Natural killer cell (primary cell): Measurements from ENCODE around the gene BICD2. TPM values are rescaled to one million over a fixed set of nuclear protein-coding genes. Genes with fewer than 3 reads are reported as not detected.

Experiments used
- ATAC-seq, 3 donors: fragments of 150-1000 bp in 2 of 3; fragments of 200-7000 bp in 1 of 3; cut with Tn5 transposase; 1 replicate in 1 of 3; 2 replicates in 2 of 3; pipeline ENCODE4 v1.10.0; 2021; ENCODE audit warnings: mild to moderate bottlenecking in 2 of 3, moderate library complexity in 2 of 3
- DNase-seq, 2 donors: peaks; one replicate each; pipeline versions ENCODE4 v3.0.0 to v3.0.0-alpha.2; 2013 to 2021; ENCODE audit warnings: mixed read lengths in 1 of 2
- H3K27ac ChIP-seq: one replicate; pipeline ENCODE4 v1.5.1; 2013; ENCODE audit warnings: mild to moderate bottlenecking, low read length
- H3K27me3 ChIP-seq: one replicate; pipeline ENCODE4 v1.6.1; 2013; ENCODE audit warnings: low read length; ENCODE audit not compliant: control insufficient read depth, insufficient read depth
- H3K36me3 ChIP-seq: one replicate; pipeline ENCODE4 v1.6.1; 2013; ENCODE audit warnings: low read length; ENCODE audit not compliant: control insufficient read depth, insufficient read depth
- H3K4me1 ChIP-seq: one replicate; pipeline ENCODE4 v1.6.1; 2013; ENCODE audit warnings: low read length; ENCODE audit not compliant: control insufficient read depth, insufficient read depth
- H3K4me3 ChIP-seq: one replicate; pipeline ENCODE4 v1.5.1; 2013; ENCODE audit warnings: low read length
- H3K9me3 ChIP-seq: one replicate; pipeline ENCODE4 v1.6.1; 2013; ENCODE audit warnings: low read length; ENCODE audit not compliant: control insufficient read depth, insufficient read depth
- H3K27ac Mint-ChIP-seq, 2 donors: one replicate each; pipeline ENCODE4 v1.8.0; 2022; ENCODE audit warnings: mild to moderate bottlenecking in 2 of 2, mixed read lengths in 2 of 2, moderate library complexity in 1 of 2
- H3K27me3 Mint-ChIP-seq, 2 donors: one replicate each; pipeline ENCODE4 v1.8.0; 2022; ENCODE audit warnings: low read depth in 2 of 2, mixed read lengths in 2 of 2
- H3K36me3 Mint-ChIP-seq: one replicate; pipeline ENCODE4 v1.8.0; 2022; ENCODE audit warnings: mixed read lengths
- H3K4me1 Mint-ChIP-seq, 2 donors: one replicate each; pipeline ENCODE4 v1.8.0; 2022; ENCODE audit warnings: mixed read lengths in 2 of 2
- H3K4me3 Mint-ChIP-seq: one replicate; pipeline ENCODE4 v1.8.0; 2022; ENCODE audit warnings: mild to moderate bottlenecking, moderate library complexity, mixed read lengths
- H3K9me3 Mint-ChIP-seq, 2 donors: one replicate each; pipeline ENCODE4 v1.8.0; 2022; ENCODE audit warnings: mixed read lengths in 2 of 2
- WGBS: methylation state at CpG from one replicate; pipeline ENCODE4 v1.1.7; 2013; ENCODE audit warnings: missing lambda C conversion rate; ENCODE audit not compliant: insufficient coverage; 5-methylcytosine and 5-hydroxymethylcytosine counted together
- intact Hi-C: fragments of 100-400 bp; cut with micrococcal nuclease; formaldehyde crosslinking; loops from one replicate; pipeline ENCODE4 v1.14.2; 2022
- total RNA-seq, 4 donors: library from RNA; stranded (reverse); fragments of 120-200 nt in 1 of 4; gene quantifications; one replicate each; pipeline versions ENCODE4 v1.2.3 to v1.2.4, GENCODE V29; 2013 to 2022
- TF ChIP-seq, protein P1 (sequence below): fragments of 200-600 bp; IDR thresholded peaks from one replicate; pipeline ENCODE4 v1.8.0; 2022; ENCODE audit warnings: antibody characterized with exemption

BICD2 gene
- total RNA-seq, 3 donors from 2014 or later (not counting 1 experiment from before 2014, with no cell fraction given), result 27.0 to 39.7 (median 39.7) TPM

DNA sequence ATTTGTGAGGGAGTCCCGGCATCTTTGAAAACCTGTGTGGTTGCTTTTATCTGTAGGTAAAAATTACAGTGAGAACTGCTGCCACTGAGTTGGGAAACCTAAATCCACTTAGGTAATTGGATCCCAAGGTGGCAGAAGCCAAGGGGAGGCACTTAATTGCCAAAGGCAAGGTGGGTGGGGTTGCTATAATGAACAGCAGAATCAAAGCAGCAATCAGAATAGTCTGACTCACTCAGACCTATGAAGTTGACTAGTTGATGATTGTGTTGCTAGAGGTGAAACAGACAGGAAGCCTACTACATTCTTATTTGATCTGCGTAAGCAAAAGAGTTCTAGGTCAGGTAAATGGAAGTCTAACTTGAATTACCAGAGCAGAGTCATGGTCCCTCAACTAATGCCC, 17.3 kb upstream of the BICD2 start:
- peaks cover 8% of the 10 kb centered on the region for H3K9me3 ChIP-seq
- no peaks in the 10 kb centered on the region for H3K4me1 ChIP-seq
- Mint-ChIP-seq H3K27me3 (peaks cover 7 to 8% of the 10 kb centered on the region in 2 donors), H3K4me1 (no peaks in the 10 kb centered on the region), H3K9me3 (peaks cover 0 to 3% of the 10 kb centered on the region in 2 donors), H3K36me3 (no peaks in the 10 kb centered on the region), H3K27ac (no peak overlapping the region), H3K4me3 (no peak overlapping the region)
- TF ChIP-seq, protein P1, sequence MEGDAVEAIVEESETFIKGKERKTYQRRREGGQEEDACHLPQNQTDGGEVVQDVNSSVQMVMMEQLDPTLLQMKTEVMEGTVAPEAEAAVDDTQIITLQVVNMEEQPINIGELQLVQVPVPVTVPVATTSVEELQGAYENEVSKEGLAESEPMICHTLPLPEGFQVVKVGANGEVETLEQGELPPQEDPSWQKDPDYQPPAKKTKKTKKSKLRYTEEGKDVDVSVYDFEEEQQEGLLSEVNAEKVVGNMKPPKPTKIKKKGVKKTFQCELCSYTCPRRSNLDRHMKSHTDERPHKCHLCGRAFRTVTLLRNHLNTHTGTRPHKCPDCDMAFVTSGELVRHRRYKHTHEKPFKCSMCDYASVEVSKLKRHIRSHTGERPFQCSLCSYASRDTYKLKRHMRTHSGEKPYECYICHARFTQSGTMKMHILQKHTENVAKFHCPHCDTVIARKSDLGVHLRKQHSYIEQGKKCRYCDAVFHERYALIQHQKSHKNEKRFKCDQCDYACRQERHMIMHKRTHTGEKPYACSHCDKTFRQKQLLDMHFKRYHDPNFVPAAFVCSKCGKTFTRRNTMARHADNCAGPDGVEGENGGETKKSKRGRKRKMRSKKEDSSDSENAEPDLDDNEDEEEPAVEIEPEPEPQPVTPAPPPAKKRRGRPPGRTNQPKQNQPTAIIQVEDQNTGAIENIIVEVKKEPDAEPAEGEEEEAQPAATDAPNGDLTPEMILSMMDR, result no peak
- H3K27me3 ChIP-seq, result peaks cover 2% of the 10 kb centered on the region
- intact Hi-C loops, result no loop called here
- H3K4me3 ChIP-seq, result no peak overlapping the region
- DNase-seq (no peak), ATAC-seq (no peak)
- H3K36me3 ChIP-seq, result no peaks in the 10 kb centered on the region
- 93% methylated on average over 2 of the region's 2 CpGs for WGBS
- no peak overlapping the region for H3K27ac ChIP-seq

DNA sequence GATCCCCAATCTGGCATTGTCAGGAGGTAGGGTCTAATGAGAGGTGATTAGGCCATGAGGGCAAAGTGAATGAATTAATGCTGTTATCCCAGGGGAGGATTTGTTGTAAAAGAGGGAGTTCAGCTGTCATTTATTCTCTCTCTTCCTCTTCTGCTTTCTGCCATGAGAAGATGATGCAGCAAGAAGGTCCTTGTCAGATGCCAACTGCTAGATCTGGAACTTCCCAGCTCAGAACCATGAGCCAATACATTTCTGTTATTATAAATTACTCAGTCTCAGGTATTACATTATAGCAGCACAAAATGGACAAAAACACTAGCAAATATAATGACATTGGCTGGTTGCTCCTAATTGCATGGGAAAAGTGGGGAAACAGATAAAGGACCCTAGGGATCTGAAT, 15.6 kb upstream of the BICD2 start:
- no peaks in the 10 kb centered on the region for H3K4me1 Mint-ChIP-seq
- Histone ChIP-seq H3K4me1 (no peaks in the 10 kb centered on the region), H3K9me3 (peaks cover 4% of the 10 kb centered on the region), H3K27ac (no peak overlapping the region), H3K36me3 (no peaks in the 10 kb centered on the region), H3K27me3 (peaks cover 2% of the 10 kb centered on the region), H3K4me3 (no peak overlapping the region)
- no peak overlapping the region for H3K4me3 Mint-ChIP-seq
- intact Hi-C loops, result no loop called here
- no peaks in the 10 kb centered on the region for H3K9me3 Mint-ChIP-seq
- no peaks in the 10 kb centered on the region for H3K36me3 Mint-ChIP-seq
- H3K27ac Mint-ChIP-seq, result no peak overlapping the region
- DNase-seq, result no peak
- H3K27me3 Mint-ChIP-seq, result peaks cover 0 to 3% of the 10 kb centered on the region in 2 donors
- ATAC-seq, result no peak
- TF ChIP-seq, protein P1, result no peak

DNA sequence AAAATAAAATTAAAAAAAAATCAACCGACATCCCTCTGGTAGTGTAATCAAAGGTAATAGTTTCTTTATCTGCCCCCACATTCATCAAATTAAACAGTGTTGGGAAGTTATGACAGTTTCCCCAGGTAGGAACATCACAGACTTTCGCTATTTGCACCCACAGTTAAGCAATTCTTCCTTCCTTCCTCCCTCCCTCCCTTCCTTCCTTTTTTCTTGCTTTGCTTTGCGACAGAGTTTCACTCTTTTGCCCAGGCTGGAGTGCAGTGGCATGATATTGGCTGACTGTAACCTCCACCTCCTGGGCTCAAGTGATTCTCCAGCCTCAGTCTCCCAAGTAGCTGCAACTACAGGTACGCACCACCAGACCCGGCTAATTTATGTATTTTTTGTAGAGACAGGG, 10.8 kb upstream of the BICD2 start:
- no peaks in the 10 kb centered on the region for H3K4me1 Mint-ChIP-seq

DNA sequence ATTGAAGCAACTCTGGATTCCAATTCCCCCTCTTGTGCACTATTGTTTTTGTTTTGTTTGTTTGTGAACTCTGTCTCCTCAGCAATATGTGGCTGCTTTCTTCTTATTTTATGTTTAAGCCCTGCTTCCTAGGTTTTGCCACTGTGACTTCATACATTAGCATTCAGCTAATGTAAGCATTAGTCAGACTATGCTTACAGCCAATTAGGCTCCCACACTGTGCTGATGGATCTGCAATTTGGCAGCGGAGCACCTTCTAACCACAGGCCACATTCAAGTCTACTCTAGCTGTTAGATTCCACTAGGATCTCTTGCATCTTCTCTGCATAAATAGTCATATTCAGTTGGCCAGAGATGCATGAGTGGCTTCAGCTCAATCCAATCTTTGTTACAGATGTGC, 9.6 kb upstream of the BICD2 start:
- intact Hi-C loops, result no loop called here
- TF ChIP-seq, protein P1, result no peak
- Histone ChIP-seq H3K4me3 (no peak overlapping the region), H3K4me1 (peaks cover 12% of the 10 kb centered on the region), H3K27ac (no peak overlapping the region), H3K9me3 (peaks cover 4% of the 10 kb centered on the region), H3K27me3 (peaks cover 2% of the 10 kb centered on the region), H3K36me3 (no peaks in the 10 kb centered on the region)
- no peak overlapping the region for H3K27ac Mint-ChIP-seq
- no peaks in the 10 kb centered on the region for H3K36me3 Mint-ChIP-seq
- no peaks in the 10 kb centered on the region for H3K9me3 Mint-ChIP-seq
- H3K27me3 Mint-ChIP-seq, result peaks cover 0 to 1% of the 10 kb centered on the region in 2 donors
- WGBS, result 92% methylated on average over 1 of the region's 1 CpG
- no peak overlapping the region for H3K4me3 Mint-ChIP-seq
- no peaks in the 10 kb centered on the region for H3K4me1 Mint-ChIP-seq
- DNase-seq (no peak), ATAC-seq (no peak)

More for the DNA sequence above, 10.8 kb upstream of the BICD2 start:
- Histone ChIP-seq H3K27me3 (peaks cover 2% of the 10 kb centered on the region), H3K4me1 (peaks cover 6% of the 10 kb centered on the region), H3K27ac (no peak overlapping the region), H3K4me3 (no peak overlapping the region), H3K9me3 (peaks cover 4% of the 10 kb centered on the region), H3K36me3 (no peaks in the 10 kb centered on the region)
- WGBS, result 59% methylated on average over 4 of the region's 5 CpGs
- TF ChIP-seq, protein P1, result no peak
- Mint-ChIP-seq H3K27ac (no peak overlapping the region), H3K27me3 (peaks cover 0 to 3% of the 10 kb centered on the region in 2 donors), H3K9me3 (no peaks in the 10 kb centered on the region), H3K4me3 (no peak overlapping the region), H3K36me3 (no peaks in the 10 kb centered on the region)
- ATAC-seq (no peak), DNase-seq (no peak)
- intact Hi-C loops, result no loop called here
